A673 (cell line): ENCODE measurements around the gene TFEC. TPM values are rescaled to one million over a fixed set of nuclear protein-coding genes. Genes with fewer than 3 reads are reported as not detected.
"Not testable (repeated sequence)": the region's sequence is repeated elsewhere in the genome, so short reads cannot be mapped to it uniquely, and the experiment has no call there.

ENCODE experiments used
- BruUV-seq: library from RNA; stranded (reverse); fragments of 400-500 nt; replicated peaks from 2 replicates; lab custom pipeline; 2021; lab: Mats Ljungman, UMichigan
- CTCF ChIA-PET: fragments of 300-600 bp; sonication (Branson Sonifier 250); formaldehyde crosslinking; loops from one replicate; lab custom pipeline; 2022; ENCODE audit warnings: antibody characterized with exemption; lab: Charles Lee
- POLR2A ChIA-PET: fragments of 300-600 bp; sonication (Branson Sonifier 250); formaldehyde crosslinking; loops from one replicate; lab custom pipeline; 2022; ENCODE audit warnings: antibody characterized with exemption; ENCODE audit not compliant: low non-redundant PET; lab: Charles Lee
- DNase-seq: peaks from one replicate; pipeline ENCODE4 v3.0.0-alpha.2; 2015; ENCODE audit warnings: low spot score
- H3K27ac ChIP-seq: fragments of 200-600 bp; sonication (generic); 2 replicates; pipeline ENCODE4 v1.5.1; 2016; ENCODE audit warnings: mixed run types, low read depth, mild to moderate bottlenecking, mixed read lengths, antibody characterized with exemption, low read length; ENCODE audit not compliant: poor library complexity, severe bottlenecking
- H3K27me3 ChIP-seq: fragments of 200-600 bp; sonication (generic); replicated peaks from 2 replicates; pipeline ENCODE4 v1.6.1; 2017; ENCODE audit warnings: mixed run types, low read depth, mild to moderate bottlenecking, mixed read lengths, antibody characterized with exemption, low read length; ENCODE audit not compliant: insufficient read depth, poor library complexity
- H3K36me3 ChIP-seq: fragments of 200-600 bp; sonication (generic); 2 replicates; pipeline ENCODE4 v1.6.1; 2016; ENCODE audit warnings: mixed run types, mild to moderate bottlenecking, mixed read lengths, antibody characterized with exemption, low read length; ENCODE audit not compliant: insufficient read depth, poor library complexity, severe bottlenecking
- H3K4me1 ChIP-seq: fragments of 200-600 bp; sonication (generic); 2 replicates; pipeline ENCODE4 v1.6.1; 2017; ENCODE audit warnings: mixed run types, mild to moderate bottlenecking, mixed read lengths, antibody characterized with exemption, low read length; ENCODE audit not compliant: insufficient read depth, poor library complexity, severe bottlenecking
- H3K4me3 ChIP-seq: fragments of 200-600 bp; sonication (generic); 2 replicates; pipeline ENCODE4 v1.5.1; 2016; ENCODE audit warnings: low read depth, mixed run types, mild to moderate bottlenecking, mixed read lengths, low read length; ENCODE audit not compliant: poor library complexity, severe bottlenecking
- H3K9me3 ChIP-seq: fragments of 200-600 bp; sonication (generic); 2 replicates; pipeline ENCODE4 v1.6.1; 2016; ENCODE audit warnings: mixed run types, low read depth, mild to moderate bottlenecking, mixed read lengths, antibody characterized with exemption, low read length; ENCODE audit not compliant: poor library complexity, severe bottlenecking
- EZH2 ChIP-seq: fragments of 200-600 bp; sonication (generic); IDR thresholded peaks from 2 replicates; pipeline ENCODE4 v1.6.1; 2017; ENCODE audit warnings: borderline replicate concordance, low read depth, mild to moderate bottlenecking, mixed read lengths, antibody characterized with exemption, low read length; ENCODE audit not compliant: poor library complexity, severe bottlenecking
- intact Hi-C: fragments of 100-400 bp; cut with micrococcal nuclease; formaldehyde crosslinking; loops from one replicate; pipeline ENCODE4 v1.10.0; 2022; ENCODE audit not compliant: unreplicated experiment
- total RNA-seq: library from RNA; stranded (reverse); gene quantifications from 2 replicates; pipeline ENCODE4 v1.2.3, GENCODE V29; 2021
- TF ChIP-seq, protein P1 (sequence below): fragments of 300-800, 200-600 bp; sonication (generic); conservative IDR thresholded peaks from 2 replicates; pipeline ENCODE4 v1.5.1; 2017; ENCODE audit warnings: low read depth, mild to moderate bottlenecking, antibody characterized with exemption, low read length, moderate library complexity, mixed read lengths

TFEC gene
- total RNA-seq, 1 experiment from 2014 or later = 4.5 TPM

DNA sequence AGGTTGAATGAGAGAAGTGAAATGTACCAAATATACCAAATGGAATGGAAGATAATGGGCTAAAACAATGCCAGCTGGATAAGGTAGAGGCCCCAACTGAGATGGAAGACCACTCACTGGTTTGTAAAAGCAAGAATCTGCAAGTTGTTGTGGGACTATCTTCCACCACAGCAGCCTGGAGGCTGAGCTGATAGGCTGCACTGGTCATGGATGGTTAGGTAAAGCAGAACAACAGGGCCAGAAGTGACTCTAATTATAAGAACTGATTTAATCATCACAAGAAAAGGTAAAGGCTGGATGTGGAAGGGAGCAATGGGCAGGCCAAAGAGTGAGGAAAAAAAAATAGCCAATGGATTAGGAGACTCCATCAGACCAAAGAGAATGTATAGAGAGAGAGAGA lies 11.8 kb downstream of the TFEC start:
- H3K36me3 ChIP-seq = no peaks in the 10 kb centered on the region
- peaks cover 9% of the 10 kb centered on the region for H3K4me1 ChIP-seq
- intact Hi-C loops = no loop called here
- CTCF ChIA-PET = no interaction called here
- H3K27me3 ChIP-seq = no peaks in the 10 kb centered on the region
- BruUV-seq = no TSS peak
- no peaks in the 10 kb centered on the region for H3K9me3 ChIP-seq
- H3K27ac ChIP-seq = no peak overlapping the region
- TF ChIP-seq, protein P1, sequence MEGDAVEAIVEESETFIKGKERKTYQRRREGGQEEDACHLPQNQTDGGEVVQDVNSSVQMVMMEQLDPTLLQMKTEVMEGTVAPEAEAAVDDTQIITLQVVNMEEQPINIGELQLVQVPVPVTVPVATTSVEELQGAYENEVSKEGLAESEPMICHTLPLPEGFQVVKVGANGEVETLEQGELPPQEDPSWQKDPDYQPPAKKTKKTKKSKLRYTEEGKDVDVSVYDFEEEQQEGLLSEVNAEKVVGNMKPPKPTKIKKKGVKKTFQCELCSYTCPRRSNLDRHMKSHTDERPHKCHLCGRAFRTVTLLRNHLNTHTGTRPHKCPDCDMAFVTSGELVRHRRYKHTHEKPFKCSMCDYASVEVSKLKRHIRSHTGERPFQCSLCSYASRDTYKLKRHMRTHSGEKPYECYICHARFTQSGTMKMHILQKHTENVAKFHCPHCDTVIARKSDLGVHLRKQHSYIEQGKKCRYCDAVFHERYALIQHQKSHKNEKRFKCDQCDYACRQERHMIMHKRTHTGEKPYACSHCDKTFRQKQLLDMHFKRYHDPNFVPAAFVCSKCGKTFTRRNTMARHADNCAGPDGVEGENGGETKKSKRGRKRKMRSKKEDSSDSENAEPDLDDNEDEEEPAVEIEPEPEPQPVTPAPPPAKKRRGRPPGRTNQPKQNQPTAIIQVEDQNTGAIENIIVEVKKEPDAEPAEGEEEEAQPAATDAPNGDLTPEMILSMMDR = no peak
- no peak for TF ChIP-seq EZH2
- no peak overlapping the region for H3K4me3 ChIP-seq
- POLR2A ChIA-PET = no interaction called here
- no peak for DNase-seq

DNA sequence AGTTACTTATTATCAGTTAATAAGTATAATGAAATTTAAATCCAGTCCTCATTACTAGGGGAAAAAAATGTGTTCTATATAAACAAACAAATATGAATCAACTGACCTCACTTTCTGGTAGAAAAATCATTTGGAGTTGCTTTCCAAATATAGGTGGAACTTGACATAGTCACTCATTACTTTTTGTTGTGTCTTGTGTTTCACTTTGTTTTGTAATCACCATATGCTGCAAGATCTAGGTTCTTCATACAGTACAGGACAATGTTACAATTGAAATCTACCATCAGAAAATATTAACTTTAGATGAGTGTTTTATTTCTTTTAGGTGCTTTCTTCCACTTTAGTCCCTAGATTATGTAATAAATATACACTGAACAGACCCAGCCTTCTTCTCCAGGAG lies 16.9 kb downstream of the TFEC start:
- DNase-seq = no peak
- ChIA-PET CTCF (no interaction called here), POLR2A (no interaction called here)
- TF ChIP-seq, protein P1 = no peak
- no peak for TF ChIP-seq EZH2
- Histone ChIP-seq H3K36me3 (no peaks in the 10 kb centered on the region), H3K27ac (no peak overlapping the region), H3K4me3 (no peak overlapping the region), H3K27me3 (no peaks in the 10 kb centered on the region), H3K4me1 (no peaks in the 10 kb centered on the region), H3K9me3 (no peaks in the 10 kb centered on the region)
- intact Hi-C loops = no loop called here
- no TSS peak for BruUV-seq

DNA sequence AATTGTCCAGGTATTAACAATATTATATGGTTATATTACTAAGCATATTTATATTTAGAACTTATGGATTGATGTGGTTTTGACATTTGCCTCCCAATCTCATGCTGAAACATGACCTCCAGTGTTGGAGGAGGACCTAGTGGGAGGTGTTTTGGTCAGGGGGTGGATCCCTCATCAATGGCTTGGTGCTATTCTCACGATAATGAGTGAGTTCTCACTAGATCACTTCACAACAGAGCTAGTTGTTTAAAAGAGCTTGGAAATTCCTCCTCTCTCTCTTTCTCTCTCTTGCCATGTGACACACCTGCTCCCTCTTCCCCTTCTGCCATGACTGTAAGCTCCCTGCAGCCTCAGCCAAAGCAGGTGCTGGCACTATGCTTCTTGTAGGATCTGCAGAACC lies 19.0 kb downstream of the TFEC start:
- Histone ChIP-seq H3K27ac (no peak overlapping the region), H3K4me3 (no peak overlapping the region), H3K4me1 (no peaks in the 10 kb centered on the region), H3K9me3 (no peaks in the 10 kb centered on the region), H3K36me3 (no peaks in the 10 kb centered on the region), H3K27me3 (no peaks in the 10 kb centered on the region)
- DNase-seq = no peak
- POLR2A ChIA-PET = no interaction called here
- BruUV-seq = no TSS peak
- no peak for TF ChIP-seq EZH2
- TF ChIP-seq, protein P1 = no peak
- CTCF ChIA-PET = no interaction called here
- intact Hi-C loops = no loop called here

DNA sequence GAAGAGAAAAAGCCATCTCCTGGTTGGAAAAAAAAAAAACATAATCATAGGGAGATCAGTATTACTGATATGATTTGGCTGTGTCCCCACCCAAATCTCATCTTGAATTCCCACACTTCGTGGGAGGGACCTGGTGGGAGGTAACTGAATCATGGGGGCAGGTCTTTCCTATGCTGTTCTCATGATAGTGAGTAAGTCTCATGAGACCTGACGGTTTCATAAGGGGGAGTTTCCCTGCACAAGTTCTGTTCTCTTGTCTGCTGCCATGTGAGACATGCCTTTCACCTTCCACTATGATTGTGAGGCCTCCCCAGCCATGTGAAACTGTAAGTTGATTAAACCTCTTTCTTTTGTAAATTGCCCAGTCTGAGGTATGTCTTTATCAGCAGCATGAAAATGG lies 25.8 kb downstream of the TFEC start:
- BruUV-seq, intact Hi-C loops: not testable (repeated sequence)

More for the DNA sequence above, 25.8 kb downstream of the TFEC start:
- H3K27me3 ChIP-seq, DNase-seq, H3K27ac ChIP-seq, H3K9me3 ChIP-seq, POLR2A ChIA-PET, CTCF ChIA-PET, H3K36me3 ChIP-seq, H3K4me1 ChIP-seq, H3K4me3 ChIP-seq: not testable (repeated sequence)
